ENCODE measurements around the gene WASHC3. TPM values are rescaled to one million over a fixed set of nuclear protein-coding genes. Genes with fewer than 3 reads are reported as not detected.

The WASHC3 gene
- polyA plus RNA-seq, 1 donor (not counting 4 experiments of a cell fraction or from before 2014, with no cell fraction given), result 91.0 TPM

DNA sequence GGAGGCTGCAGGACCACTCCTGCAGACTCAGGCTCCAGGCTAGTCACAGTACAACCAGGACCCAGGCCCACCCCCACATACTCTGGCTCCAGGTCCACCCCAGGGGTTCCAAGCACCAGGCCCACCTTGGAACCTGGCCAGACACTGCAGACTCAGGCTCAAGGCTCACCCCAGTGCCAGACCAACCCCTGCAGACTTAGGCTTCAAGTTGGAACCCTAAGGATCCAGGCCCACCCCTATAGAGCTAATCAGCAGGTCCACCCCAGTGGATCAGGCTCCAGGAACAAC, 8.8 kb downstream of the WASHC3 start:
- FAIRE-seq (no peak), DNase-seq (ENCODE audit: low read depth, low spot score) (no peak)
- H3K9me1 ChIP-seq (ENCODE audit: control insufficient read depth, extremely low read depth, insufficient read depth, low read length), result no peaks in the 10 kb centered on the region
- H3K4me2 ChIP-seq (ENCODE audit: control insufficient read depth, extremely low read depth, insufficient read depth, low read depth, low read length), result no peak overlapping the region
- no peak for TF ChIP-seq EZH2 (IDR thresholded peaks at IDR 0.05; ENCODE audit: low read length)
- TF ChIP-seq, protein P1, sequence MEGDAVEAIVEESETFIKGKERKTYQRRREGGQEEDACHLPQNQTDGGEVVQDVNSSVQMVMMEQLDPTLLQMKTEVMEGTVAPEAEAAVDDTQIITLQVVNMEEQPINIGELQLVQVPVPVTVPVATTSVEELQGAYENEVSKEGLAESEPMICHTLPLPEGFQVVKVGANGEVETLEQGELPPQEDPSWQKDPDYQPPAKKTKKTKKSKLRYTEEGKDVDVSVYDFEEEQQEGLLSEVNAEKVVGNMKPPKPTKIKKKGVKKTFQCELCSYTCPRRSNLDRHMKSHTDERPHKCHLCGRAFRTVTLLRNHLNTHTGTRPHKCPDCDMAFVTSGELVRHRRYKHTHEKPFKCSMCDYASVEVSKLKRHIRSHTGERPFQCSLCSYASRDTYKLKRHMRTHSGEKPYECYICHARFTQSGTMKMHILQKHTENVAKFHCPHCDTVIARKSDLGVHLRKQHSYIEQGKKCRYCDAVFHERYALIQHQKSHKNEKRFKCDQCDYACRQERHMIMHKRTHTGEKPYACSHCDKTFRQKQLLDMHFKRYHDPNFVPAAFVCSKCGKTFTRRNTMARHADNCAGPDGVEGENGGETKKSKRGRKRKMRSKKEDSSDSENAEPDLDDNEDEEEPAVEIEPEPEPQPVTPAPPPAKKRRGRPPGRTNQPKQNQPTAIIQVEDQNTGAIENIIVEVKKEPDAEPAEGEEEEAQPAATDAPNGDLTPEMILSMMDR (optimal IDR thresholded peaks at IDR 0.05 in 1 of 3, IDR thresholded peaks at IDR 0.05 in 1 of 3, conservative IDR thresholded peaks at IDR 0.05 in 1 of 3; ENCODE audit: extremely low read depth in 1 of 3, insufficient read depth in 2 of 3, low read length in 3 of 3), result no peak
- H3K79me2 ChIP-seq (ENCODE audit: control insufficient read depth, insufficient read depth, low read length), result peaks cover 5% of the 10 kb centered on the region
- no peaks in the 10 kb centered on the region for H3K4me1 ChIP-seq (ENCODE audit: control insufficient read depth, extremely low read depth, insufficient read depth, low read length)
- H3K36me3 ChIP-seq (ENCODE audit: control insufficient read depth in 2 of 2, extremely low read depth in 1 of 2, insufficient read depth in 2 of 2, low read length in 2 of 2), result peaks cover 5 to 7% of the 10 kb centered on the region in 2 experiments
- H2AFZ ChIP-seq (ENCODE audit: control insufficient read depth, low read length), result no peak overlapping the region
- dilution Hi-C loops (cut with MboI; ENCODE audit: extremely low pct_ligation_motif_present, low sequenced_read_pairs), result no loop called here
- no peak overlapping the region for H3K27ac ChIP-seq (ENCODE audit: control insufficient read depth, insufficient read depth, low read length)
- no peak overlapping the region for H3K4me3 ChIP-seq (ENCODE audit: control insufficient read depth in 2 of 3, extremely low read depth in 1 of 3, insufficient read depth in 2 of 3, low read depth in 1 of 3, low read length in 3 of 3)
- no peaks in the 10 kb centered on the region for H4K20me1 ChIP-seq (ENCODE audit: control insufficient read depth, extremely low read depth, insufficient read depth, low read length)
- H3K9me3 ChIP-seq (ENCODE audit: control insufficient read depth, low read depth, low read length), result no peaks in the 10 kb centered on the region
- no peak overlapping the region for H3K9ac ChIP-seq (ENCODE audit: control insufficient read depth, extremely low read depth, insufficient read depth, low read length)
- no peaks in the 10 kb centered on the region for H3K27me3 ChIP-seq (ENCODE audit: control insufficient read depth, extremely low read depth, insufficient read depth, low read length)

- Histone ChIP-seq H3K79me2 (ENCODE audit: control insufficient read depth, insufficient read depth, low read length) (peaks cover 5% of the 10 kb centered on the region), H2AFZ (ENCODE audit: control insufficient read depth, low read length) (no peak overlapping the region), H4K20me1 (ENCODE audit: control insufficient read depth, extremely low read depth, insufficient read depth, low read length) (no peaks in the 10 kb centered on the region), H3K4me2 (ENCODE audit: control insufficient read depth, extremely low read depth, insufficient read depth, low read depth, low read length) (no peak overlapping the region), H3K27ac (ENCODE audit: control insufficient read depth, insufficient read depth, low read length) (no peak overlapping the region), H3K9me3 (ENCODE audit: control insufficient read depth, low read depth, low read length) (no peaks in the 10 kb centered on the region), H3K36me3 (ENCODE audit: control insufficient read depth in 2 of 2, extremely low read depth in 1 of 2, insufficient read depth in 2 of 2, low read length in 2 of 2) (peaks cover 5 to 7% of the 10 kb centered on the region in 2 experiments), H3K9ac (ENCODE audit: control insufficient read depth, extremely low read depth, insufficient read depth, low read length) (no peak overlapping the region), H3K4me3 (ENCODE audit: control insufficient read depth in 2 of 3, extremely low read depth in 1 of 3, insufficient read depth in 2 of 3, low read depth in 1 of 3, low read length in 3 of 3) (no peak overlapping the region), H3K4me1 (ENCODE audit: control insufficient read depth, extremely low read depth, insufficient read depth, low read length) (no peaks in the 10 kb centered on the region), H3K27me3 (ENCODE audit: control insufficient read depth, extremely low read depth, insufficient read depth, low read length) (no peaks in the 10 kb centered on the region), H3K9me1 (ENCODE audit: control insufficient read depth, extremely low read depth, insufficient read depth, low read length) (no peaks in the 10 kb centered on the region)
- no peak for TF ChIP-seq EZH2 (IDR thresholded peaks at IDR 0.05; ENCODE audit: low read length)
- TF ChIP-seq, protein P1 (optimal IDR thresholded peaks at IDR 0.05 in 1 of 3, IDR thresholded peaks at IDR 0.05 in 1 of 3, conservative IDR thresholded peaks at IDR 0.05 in 1 of 3; ENCODE audit: extremely low read depth in 1 of 3, insufficient read depth in 2 of 3, low read length in 3 of 3), result no peak
- FAIRE-seq (no peak), DNase-seq (ENCODE audit: low read depth, low spot score) (no peak)
- dilution Hi-C loops (cut with MboI; ENCODE audit: extremely low pct_ligation_motif_present, low sequenced_read_pairs), result no loop called here
These were observed 9.4 kb downstream of the WASHC3 start for GRCh38 chr12:102052192-102053061.
